Kasumi-1 (cell line): ENCODE measurements around the gene RRP9.

Source experiments
- DNase-seq, 2 experiments: peaks; one replicate each; lab custom pipeline; 2025; lab: John Stamatoyannopoulos, UW

RRP9 gene

DNA sequence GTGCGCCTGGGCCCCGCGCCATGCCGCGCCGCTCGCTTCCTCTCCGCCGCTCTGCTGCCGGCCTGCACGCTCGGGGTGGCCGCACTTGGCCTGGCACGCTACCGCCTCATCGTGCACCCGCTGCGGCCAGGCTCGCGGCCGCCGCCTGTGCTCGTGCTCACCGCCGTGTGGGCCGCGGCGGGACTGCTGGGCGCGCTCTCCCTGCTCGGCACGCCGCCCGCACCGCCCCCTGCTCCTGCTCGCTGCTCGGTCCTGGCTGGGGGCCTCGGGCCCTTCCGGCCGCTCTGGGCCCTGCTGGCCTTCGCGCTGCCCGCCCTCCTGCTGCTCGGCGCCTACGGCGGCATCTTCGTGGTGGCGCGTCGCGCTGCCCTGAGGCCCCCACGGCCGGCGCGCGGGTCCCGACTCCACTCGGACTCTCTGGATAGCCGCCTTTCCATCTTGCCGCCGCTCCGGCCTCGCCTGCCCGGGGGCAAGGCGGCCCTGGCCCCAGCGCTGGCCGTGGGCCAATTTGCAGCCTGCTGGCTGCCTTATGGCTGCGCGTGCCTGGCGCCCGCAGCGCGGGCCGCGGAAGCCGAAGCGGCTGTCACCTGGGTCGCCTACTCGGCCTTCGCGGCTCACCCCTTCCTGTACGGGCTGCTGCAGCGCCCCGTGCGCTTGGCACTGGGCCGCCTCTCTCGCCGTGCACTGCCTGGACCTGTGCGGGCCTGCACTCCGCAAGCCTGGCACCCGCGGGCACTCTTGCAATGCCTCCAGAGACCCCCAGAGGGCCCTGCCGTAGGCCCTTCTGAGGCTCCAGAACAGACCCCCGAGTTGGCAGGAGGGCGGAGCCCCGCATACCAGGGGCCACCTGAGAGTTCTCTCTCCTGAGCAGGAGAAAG, 14.4 kb upstream of the RRP9 start:
- DNase-seq: peak in 1 of 2 experiments; percentile 40

DNA sequence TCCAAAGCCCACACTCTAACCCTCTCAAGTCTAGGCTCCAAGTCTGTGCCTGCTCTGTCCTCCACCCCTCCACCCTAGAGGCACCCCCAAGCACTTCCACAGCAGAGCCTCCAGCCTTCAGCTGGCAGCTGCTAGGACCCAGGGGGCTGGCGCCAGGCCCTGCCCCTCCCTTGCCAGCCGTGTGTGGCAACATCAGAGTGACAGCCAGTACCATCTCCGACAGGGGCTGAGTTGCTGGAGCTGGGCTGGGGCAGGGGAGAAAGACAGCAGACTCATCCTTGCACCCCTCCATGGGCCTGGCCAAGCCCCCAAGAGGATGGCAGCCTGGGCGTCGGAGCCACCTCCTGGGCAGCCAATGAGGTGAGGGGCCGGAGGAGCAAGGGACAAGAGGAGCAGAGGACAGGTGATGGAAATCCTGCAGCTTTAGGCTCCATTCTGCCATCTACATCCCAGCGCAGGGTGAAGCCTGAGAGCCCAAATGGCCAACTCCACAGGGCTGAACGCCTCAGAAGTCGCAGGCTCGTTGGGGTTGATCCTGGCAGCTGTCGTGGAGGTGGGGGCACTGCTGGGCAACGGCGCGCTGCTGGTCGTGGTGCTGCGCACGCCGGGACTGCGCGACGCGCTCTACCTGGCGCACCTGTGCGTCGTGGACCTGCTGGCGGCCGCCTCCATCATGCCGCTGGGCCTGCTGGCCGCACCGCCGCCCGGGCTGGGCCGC, 13.6 kb upstream of the RRP9 start, which contains the start of gene GPR62:
GPR62 (plus strand) TSS at position 207 of the 718 bp plus-strand sequence; CDS start at position 479, 272 bp downstream.
- no peak for DNase-seq

DNA sequence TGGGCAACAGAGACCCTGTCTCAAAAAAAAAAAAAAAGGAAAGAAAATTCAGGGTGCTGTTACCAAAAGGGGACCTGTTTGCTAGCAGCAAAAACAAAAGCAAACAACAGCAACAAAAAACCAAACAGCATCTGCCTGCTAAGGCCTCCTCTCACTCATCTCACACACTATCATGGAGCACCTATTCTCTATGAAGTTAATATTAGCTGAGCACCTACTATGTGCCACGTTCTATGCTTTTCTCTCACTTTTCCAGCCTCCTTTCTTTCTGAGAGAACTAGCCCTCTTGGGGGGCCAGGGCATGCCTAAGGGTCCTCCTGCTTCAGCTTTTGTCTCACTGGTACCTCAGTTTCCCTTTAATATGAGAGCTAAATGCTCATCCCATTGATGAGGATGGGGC, 13.0 kb upstream of the RRP9 start:
- DNase-seq: no peak

DNA sequence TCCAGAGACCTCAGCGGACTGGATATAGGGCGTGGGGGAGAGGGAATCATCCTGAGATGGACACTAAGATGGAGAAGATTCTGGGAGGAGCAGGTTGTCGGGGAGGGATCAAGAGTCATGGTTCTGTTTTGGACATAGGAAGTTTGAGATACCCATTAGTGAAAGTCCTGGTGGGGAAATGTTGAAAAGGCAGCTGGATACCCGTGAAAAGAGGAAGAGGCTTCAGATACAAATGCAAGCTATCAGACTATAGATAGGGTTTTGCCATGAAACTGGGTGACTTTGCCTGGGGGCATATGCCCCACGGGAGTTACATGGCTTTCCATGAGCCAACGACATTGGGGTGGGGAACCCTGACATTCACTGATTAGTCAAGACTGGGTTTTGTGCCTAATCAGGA, 12.4 kb upstream of the RRP9 start:
- peak; percentile 62 to 79 for DNase-seq

DNA sequence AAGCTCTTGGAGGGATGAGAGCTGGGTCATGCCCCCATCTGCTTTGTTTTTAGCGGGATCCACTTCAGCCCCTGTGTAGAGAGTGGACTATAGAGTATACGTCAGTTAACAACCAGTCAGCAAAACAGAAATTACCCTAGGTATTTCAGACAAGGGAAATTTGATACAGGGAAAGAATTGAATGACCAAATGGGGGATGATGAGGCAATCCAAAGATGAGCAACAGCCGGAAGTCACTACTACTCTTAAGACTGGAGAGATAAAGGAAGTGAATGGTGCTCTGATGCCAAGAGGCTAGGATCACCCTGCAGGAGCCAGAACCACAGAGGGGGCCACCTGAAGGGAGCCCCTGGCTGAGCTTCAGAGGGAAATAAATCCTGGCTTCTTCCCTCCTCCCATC, 11.7 kb upstream of the RRP9 start:
- peak; percentile 76 to 82 for DNase-seq

DNA sequence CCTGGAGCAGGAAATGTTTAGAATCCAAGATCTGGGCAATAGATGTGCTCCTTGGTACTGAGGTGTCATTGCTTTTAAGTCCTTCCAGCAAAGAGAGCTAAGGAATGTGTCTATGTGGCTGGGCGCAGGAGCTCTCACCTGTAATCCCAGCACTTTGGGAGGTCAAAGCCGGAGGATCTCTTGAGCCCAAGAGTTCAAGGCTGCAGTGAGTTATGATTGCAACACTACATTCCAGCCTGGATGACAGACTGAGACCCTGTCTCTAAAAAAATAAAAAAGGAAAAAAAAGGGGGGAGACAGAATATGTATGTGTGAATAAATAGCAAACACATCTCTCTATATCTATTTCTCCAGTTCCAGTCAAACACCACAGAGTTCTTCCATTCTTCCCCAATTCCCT, 9.2 kb upstream of the RRP9 start:
- DNase-seq: no peak

DNA sequence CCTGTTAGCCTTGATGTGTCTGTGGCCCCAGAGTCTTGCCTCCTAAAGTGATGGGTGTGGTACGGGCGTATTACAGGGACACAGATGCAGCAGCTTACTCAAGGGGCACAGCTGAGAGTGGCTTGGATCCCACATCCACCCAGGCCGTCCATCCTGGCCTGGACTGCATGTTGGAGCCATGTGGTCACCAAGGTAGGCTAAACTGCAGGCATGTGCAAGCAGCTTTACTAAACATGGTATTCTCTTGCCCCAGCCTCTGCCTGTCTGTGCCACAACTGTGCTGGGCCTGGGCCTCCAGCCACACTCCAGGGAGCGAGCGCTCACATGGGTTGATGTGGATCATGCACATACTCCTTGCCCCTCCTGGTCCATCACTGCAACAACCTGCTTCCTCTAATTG, 7.4 kb upstream of the RRP9 start:
- no peak for DNase-seq

DNA sequence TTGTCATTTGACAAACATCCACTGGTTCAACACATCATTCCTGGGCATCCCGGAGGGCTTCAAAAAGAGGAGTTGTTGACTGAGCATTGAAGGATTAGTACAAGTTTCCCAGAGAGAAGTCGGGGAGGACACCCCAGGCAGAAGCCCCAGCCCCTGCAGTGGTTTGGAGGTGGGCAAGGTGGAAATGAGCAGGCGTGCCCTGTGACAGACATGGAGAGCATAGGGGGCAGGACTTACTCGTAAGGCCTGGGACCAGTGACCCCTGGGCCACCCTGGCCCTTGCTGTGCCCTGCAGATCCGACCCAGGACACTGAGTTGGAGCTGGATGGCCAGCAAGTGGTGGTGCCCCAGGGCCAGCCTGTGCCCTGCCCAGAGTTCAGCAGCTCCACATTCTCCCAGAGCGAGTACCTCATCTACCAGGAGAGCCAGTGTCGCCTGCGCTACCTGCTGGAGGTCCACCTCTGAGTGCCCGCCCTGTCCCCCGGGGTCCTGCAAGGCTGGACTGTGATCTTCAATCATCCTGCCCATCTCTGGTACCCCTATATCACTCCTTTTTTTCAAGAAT, 6.4 kb upstream of the RRP9 start:
- no peak for DNase-seq

DNA sequence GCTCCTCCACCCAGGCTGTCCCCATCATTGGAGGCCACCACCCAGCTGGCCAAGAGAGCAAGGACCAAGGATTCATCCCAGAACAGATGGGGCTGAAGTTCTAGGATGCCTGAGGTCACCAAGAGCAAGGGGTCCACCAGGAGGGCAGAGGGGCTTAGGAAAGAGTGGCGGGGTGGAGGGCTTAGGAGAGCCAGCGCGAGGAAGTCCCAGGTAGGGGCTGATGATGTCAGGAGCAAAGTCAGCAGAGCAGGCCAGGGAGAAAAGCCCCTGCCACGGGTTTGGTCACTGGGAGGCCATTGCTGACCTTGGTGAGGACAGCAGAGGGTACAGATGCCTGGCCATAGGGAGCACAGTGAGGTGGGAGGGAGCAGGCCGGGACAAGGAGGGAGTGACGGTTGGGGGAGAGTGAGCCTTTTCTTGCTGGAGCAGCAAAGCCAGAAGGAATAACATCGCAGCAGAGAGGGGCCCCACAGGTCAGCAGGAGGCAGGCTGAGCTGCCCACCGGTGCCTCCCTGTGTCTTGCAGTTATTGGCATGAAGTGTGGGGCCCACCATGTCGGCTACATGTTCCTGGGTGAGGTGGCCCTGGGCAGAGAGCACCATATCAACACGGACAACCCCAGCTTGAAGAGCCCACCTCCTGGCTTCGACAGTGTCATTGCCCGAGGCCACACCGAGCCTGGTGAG, 5.7 kb upstream of the RRP9 start:
- no peak for DNase-seq

DNA sequence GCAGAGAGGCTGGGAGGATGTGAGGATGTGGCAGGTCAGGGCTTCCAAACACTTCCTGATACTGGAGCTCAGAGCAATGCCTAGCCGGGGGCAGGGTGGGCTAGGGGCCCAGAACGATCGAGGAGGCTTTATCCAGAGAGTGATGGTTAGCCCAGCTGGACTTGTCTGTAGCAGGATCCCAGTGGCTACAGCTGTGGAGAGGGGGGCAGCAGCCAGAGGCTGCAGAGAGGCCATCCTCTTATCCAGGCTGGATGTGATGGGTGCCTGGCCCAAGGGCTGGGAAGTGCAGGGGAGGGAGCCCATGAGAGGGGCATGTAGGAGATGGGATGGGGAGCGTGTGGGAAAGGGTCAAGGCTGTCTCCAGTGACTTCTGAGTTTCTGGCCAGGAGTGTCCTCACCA, 5.1 kb upstream of the RRP9 start:
- no peak for DNase-seq

DNA sequence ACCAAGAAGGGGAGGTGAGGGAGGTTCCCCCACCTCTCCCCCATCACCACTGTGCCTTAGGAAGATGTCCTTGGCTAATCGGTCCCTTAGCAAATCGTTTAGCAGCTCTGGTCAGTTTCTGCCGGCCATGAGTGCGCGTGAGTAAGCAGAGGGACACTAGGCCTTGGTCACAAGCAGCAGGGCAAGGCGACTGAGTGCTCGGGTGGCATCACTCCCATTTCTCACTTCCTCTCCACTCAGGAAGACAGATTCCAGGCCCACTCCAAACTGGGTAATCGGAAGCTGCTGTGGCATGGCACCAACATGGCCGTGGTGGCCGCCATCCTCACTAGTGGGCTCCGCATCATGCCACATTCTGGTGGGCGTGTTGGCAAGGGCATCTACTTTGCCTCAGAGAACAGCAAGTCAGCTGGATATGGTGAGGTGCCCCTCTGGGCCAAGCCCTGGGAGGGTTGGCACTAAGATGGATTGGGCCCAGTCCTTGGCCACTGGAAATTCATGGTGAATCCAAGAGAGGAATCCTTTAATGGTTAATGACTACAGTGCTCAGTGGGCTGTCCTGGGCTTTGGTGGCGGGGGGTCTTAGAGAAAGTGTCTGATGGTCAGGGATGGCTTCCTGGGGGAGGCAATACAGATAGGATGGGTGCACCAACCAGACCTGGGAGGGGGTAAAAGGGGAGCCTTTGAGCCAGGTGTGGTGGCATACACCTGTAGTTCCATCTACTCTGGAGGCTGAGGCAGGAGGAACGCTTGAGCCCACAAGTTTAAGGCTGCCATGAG, 4.4 kb upstream of the RRP9 start:
- no peak for DNase-seq

DNA sequence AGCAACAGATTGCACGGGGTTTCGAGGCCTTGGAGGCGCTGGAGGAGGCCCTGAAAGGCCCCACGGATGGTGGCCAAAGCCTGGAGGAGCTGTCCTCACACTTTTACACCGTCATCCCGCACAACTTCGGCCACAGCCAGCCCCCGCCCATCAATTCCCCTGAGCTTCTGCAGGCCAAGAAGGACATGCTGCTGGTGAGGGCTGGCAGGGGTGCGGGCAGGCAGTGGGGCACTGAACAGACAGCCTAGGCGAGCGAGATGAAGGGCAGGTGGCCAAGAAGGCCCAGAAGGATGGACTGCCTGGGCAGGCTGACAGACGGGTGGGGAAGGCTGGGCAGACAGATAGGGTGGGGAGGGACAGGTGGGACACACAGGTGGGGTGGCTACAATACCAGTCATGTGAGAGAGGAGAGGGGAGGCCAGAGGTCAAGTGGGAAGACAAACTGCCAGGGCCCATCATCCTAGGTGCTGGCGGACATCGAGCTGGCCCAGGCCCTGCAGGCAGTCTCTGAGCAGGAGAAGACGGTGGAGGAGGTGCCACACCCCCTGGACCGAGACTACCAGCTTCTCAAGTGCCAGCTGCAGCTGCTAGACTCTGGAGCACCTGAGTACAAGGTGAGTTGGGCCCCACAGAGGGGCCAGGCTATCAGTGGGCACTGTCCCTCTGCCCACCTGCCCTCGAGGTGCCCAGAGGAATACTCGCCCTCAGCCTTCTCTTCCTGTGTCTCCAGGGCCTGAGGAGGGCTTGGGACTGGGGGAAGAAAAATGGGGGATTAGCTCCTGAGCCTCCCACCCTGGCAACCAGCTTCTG, 3.5 kb upstream of the RRP9 start:
- no peak for DNase-seq

DNA sequence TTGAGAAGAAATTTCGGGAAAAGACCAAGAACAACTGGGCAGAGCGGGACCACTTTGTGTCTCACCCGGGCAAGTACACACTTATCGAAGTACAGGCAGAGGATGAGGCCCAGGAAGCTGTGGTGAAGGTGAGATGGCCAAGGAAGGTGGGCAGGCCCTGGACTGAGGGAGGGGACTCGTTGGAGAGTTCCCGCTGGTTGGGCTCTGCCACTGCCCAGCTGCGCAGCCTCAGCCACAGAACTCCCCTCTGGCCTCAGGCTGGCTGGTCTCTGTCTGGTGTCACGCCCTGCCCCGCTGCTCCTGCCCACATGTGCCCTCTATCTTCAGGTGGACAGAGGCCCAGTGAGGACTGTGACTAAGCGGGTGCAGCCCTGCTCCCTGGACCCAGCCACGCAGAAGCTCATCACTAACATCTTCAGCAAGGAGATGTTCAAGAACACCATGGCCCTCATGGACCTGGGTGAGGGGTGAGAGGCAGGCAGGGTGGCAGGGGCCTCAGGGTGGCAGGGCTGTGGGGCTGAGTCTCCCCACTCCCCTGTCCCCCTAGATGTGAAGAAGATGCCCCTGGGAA, 2.8 kb upstream of the RRP9 start:
- no peak for DNase-seq

DNA sequence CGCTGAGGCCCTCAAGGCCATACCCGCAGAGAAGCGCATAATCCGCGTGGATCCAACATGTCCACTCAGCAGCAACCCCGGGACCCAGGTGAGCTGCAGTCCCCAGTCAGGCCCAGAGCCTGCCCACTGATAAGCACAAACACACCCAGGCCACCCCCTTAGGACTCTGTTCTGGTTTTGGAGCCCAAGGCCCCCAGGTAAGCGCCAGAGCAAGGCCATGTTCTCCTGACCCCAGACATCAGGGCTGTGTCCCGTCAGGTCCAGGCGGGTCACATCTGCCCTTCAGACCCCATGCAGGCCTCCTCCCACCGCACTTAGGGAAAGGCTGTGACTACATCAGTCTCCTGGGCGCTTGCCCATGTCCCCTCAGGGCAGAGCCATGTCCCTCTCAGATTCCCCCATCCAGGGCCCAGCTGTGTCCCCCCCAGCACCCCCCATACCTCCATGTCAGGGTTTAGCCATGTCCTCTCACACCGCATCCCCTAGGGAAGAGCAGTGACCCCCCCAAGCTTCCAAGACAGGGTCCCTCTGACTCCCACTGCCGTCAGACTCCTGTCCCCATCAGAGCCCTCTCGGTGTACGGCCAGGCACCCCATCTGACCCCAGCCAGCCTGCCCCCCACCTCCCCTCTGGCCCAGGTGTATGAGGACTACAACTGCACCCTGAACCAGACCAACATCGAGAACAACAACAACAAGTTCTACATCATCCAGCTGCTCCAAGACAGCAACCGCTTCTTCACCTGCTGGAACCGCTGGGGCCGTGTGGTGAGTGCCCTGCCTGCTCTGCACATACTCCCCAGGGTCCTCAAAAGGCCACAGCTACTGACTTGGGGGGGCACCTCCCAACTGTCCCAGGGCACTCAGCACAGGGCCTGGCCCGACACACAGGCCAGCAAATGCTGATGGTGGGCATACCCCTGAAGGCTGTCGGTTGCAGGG, 2.0 kb upstream of the RRP9 start:
- DNase-seq: no peak

DNA sequence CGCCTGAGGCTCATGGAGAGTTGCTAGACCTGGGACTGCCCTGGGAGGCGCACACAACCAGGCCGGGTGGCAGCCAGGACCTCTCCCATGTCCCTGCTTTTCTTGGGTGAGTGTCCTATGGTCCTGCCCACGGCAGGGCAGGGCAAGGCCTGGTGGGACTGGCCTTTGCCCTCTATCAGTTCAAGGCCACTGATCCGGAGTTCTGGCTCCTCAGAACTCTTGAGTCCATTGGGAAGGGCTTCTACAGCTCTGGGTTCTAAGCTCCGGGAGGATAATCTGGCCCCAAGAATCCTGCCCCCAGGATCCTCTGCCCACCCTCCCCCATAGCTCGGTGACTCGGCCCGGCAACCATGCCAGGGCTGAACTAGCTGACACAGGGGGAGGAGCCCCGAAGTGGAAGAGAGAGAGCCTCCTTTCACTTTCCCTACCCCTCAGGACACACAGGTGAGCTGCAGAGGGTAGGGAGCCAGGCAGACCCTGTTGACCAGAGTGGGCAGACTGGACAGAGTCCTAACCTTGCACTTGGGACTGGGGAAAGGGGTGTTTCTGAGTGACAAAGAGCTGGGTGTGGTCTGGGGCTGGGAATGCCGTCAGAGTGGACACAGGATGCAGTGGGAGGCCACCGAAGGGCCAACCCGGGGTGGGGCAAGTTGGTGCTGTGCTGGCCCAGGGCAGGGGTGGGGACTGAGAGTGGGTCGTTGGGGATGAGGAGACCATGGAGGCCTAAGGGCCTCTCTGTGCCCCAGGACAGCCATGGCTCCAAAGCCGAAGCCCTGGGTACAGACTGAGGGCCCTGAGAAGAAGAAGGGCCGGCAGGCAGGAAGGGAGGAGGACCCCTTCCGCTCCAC, 1.1 kb upstream of the RRP9 start:
- no peak for DNase-seq

DNA sequence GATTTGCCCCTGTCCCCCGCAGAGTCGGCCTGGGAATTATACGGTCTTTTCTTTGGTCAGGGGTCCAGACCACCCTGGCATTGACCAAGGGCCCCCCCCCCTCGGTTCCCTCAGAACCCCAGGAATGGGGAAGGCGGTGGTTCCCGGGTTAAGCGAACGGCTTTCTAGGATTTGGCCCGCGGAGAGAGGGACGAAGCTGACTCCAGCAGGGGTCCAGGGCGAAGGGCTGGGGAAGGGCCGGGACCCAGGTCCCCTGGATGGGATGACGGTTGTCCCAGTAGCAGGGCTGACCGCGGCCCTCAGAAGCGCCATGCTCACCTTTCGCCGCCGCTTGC, 274 bp downstream of the RRP9 start:
- DNase-seq: no peak

DNA sequence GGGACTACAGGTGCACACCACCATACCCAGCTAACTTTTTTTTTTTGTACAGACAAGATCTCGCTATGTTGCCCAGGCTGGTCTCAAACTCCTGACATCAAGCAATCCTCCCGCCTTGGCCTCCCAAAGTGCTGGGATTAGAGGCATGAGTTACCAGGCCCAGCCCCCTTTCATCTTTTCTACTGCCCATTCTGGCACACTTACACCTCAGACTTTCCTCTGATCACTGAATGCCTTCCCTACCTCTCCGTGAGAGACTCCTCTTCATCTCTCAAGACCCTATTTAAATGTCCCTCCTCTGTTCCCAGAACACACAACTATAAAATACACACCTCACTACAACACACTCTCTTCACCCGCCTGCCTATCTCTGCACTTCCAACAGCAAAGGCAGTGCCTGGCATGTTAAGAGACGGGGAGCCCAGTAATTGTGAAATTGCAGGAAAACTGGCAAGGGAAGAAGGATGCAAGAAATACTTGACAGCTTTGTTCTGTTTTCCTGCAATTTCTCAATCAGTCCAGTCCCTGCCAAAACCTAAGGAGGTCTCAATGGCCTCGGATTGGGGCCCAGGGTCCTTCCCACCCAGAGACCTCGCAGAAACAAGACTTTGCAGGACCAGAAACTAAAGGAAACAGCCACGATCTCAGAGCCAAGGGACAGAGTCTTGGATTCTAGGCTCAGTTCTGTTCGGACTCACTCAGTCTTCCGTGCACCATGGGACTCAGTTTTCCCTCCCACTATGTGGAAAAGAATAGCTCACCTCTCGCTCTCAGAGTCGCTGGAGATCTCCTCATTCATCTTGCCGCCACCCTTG, 849 bp downstream of the RRP9 start:
- no peak for DNase-seq
